Stimulated activated naive CD8-positive, alpha-beta T cell treated with anti-CD3 and anti-CD28 coated beads, Interleukin-15, amount 100 ng/mL, for 72 hours (primary cell): Measurements from ENCODE around the gene CHD3.
A peak's percentile ranks its signal among the peaks of the same experiment; 100 is the strongest.

Experiments used
- ATAC-seq: fragments of 150-1000 bp; cut with Tn5 transposase; 2 replicates; pipeline ENCODE4 v1.10.0; 2021; ENCODE audit warnings: mild to moderate bottlenecking, moderate library complexity
- DNase-seq, 2 donors: peaks; one replicate each; pipeline ENCODE4 v3.0.0; 2021 to 2022
- H3K27ac Mint-ChIP-seq, 2 donors: one replicate each; pipeline ENCODE4 v1.8.0; 2022; ENCODE audit warnings: mild to moderate bottlenecking in 2 of 2, mixed read lengths in 2 of 2, moderate library complexity in 2 of 2
- H3K27me3 Mint-ChIP-seq: one replicate; pipeline ENCODE4 v1.8.0; 2022; ENCODE audit warnings: mixed read lengths
- H3K4me1 Mint-ChIP-seq: one replicate; pipeline ENCODE4 v1.8.0; 2022; ENCODE audit warnings: mild to moderate bottlenecking, mixed read lengths
- H3K4me3 Mint-ChIP-seq, 2 donors: one replicate each; pipeline ENCODE4 v1.8.0; 2022; ENCODE audit warnings: mild to moderate bottlenecking in 2 of 2, mixed read lengths in 2 of 2, moderate library complexity in 1 of 2
- H3K9me3 Mint-ChIP-seq, 2 donors: one replicate each; pipeline ENCODE4 v1.8.0; 2022; ENCODE audit warnings: mixed read lengths in 2 of 2

CHD3 gene

GRCh38 chr17:7888184-7888920, at the start of gene CHD3:
Gene CHD3 (plus strand): TSS chr17:7888789. CDS start chr17:7889001, 212 bp downstream.
- peak within 1 kb of the TSS in 1 of 2 donors; percentile 24 for H3K4me3 Mint-ChIP-seq
- peaks cover 13% of the 10 kb centered on the region for H3K4me1 Mint-ChIP-seq
- H3K27me3 Mint-ChIP-seq, result no peaks in the 10 kb centered on the region
- DNase-seq, result peak; percentile 48 to 60
- H3K27ac Mint-ChIP-seq, result no peak within 1 kb of the TSS
- no peaks in the 10 kb centered on the region for H3K9me3 Mint-ChIP-seq
- peak; percentile 27 for ATAC-seq

- H3K9me3 Mint-ChIP-seq, result no peaks in the 10 kb centered on the region
- H3K27me3 Mint-ChIP-seq, result no peaks in the 10 kb centered on the region
- H3K4me3 Mint-ChIP-seq, result peak overlapping the region; percentile 95 to 96
- peaks cover 63% of the 10 kb centered on the region for H3K4me1 Mint-ChIP-seq
- H3K27ac Mint-ChIP-seq, result peak overlapping the region; percentile 100
- DNase-seq (peak; percentile 60 to 63), ATAC-seq (no peak)
Observed at GRCh38 chr17:7839190-7839875, 49.3 kb upstream of the CHD3 start.

- DNase-seq (peak; percentile 62 to 74), ATAC-seq (peak; percentile 8)
- H3K4me3 Mint-ChIP-seq, result peak overlapping the region; percentile 95 to 96
- no peaks in the 10 kb centered on the region for H3K27me3 Mint-ChIP-seq
- peaks cover 65% of the 10 kb centered on the region for H3K4me1 Mint-ChIP-seq
- no peaks in the 10 kb centered on the region for H3K9me3 Mint-ChIP-seq
- peak overlapping the region; percentile 100 for H3K27ac Mint-ChIP-seq
Observed at GRCh38 chr17:7839876-7840261, 48.7 kb upstream of the CHD3 start.

GRCh38 chr17:7840441-7840840, 48.1 kb upstream of the CHD3 start:
- no peak for ATAC-seq
- Mint-ChIP-seq H3K9me3 (no peaks in the 10 kb centered on the region), H3K27me3 (no peaks in the 10 kb centered on the region), H3K4me3 (peak overlapping the region; percentile 95 to 96), H3K4me1 (peaks cover 70% of the 10 kb centered on the region), H3K27ac (peak overlapping the region; percentile 35 to 56)
- no peak for DNase-seq

- H3K27ac Mint-ChIP-seq, result peak overlapping the region; percentile 82 to 92
Observed at GRCh38 chr17:7840875-7841274, 47.7 kb upstream of the CHD3 start.

GRCh38 chr17:7841396-7841914, 47.1 kb upstream of the CHD3 start:
- no peak for DNase-seq
- Mint-ChIP-seq H3K27ac (peak overlapping the region; percentile 82 to 98), H3K4me3 (peak overlapping the region; percentile 95 to 96), H3K9me3 (no peaks in the 10 kb centered on the region), H3K27me3 (no peaks in the 10 kb centered on the region), H3K4me1 (peaks cover 75% of the 10 kb centered on the region)
- ATAC-seq, result peak; percentile 55

More at GRCh38 chr17:7840875-7841274, 47.7 kb upstream of the CHD3 start:
- Mint-ChIP-seq H3K4me1 (peaks cover 75% of the 10 kb centered on the region), H3K9me3 (no peaks in the 10 kb centered on the region), H3K4me3 (peak overlapping the region; percentile 95 to 96), H3K27me3 (no peaks in the 10 kb centered on the region)
- ATAC-seq (no peak), DNase-seq (no peak)

- H3K27me3 Mint-ChIP-seq, result no peaks in the 10 kb centered on the region
Observed at GRCh38 chr17:7841915-7842379, 46.6 kb upstream of the CHD3 start.

GRCh38 chr17:7842380-7843256, 46.0 kb upstream of the CHD3 start:
- DNase-seq (peak; percentile 95 to 97), ATAC-seq (peak; percentile 57)
- Mint-ChIP-seq H3K27me3 (no peaks in the 10 kb centered on the region), H3K4me1 (peaks cover 75% of the 10 kb centered on the region), H3K4me3 (peak overlapping the region; percentile 95 to 96), H3K27ac (peak overlapping the region; percentile 95 to 98), H3K9me3 (no peaks in the 10 kb centered on the region)

More at GRCh38 chr17:7841915-7842379, 46.6 kb upstream of the CHD3 start:
- peak; percentile 89 for DNase-seq
- peak; percentile 21 for ATAC-seq
- Mint-ChIP-seq H3K4me3 (peak overlapping the region; percentile 95 to 96), H3K27ac (peak overlapping the region; percentile 95 to 98), H3K4me1 (peaks cover 75% of the 10 kb centered on the region), H3K9me3 (no peaks in the 10 kb centered on the region)

GRCh38 chr17:7843257-7843535, 45.4 kb upstream of the CHD3 start:
- Mint-ChIP-seq H3K9me3 (no peaks in the 10 kb centered on the region), H3K27ac (peak overlapping the region; percentile 95 to 98), H3K27me3 (no peaks in the 10 kb centered on the region), H3K4me1 (peaks cover 77% of the 10 kb centered on the region), H3K4me3 (peak overlapping the region; percentile 95 to 96)
- DNase-seq (peak; percentile 75 to 76), ATAC-seq (peak; percentile 4)

- Mint-ChIP-seq H3K4me1 (peaks cover 76% of the 10 kb centered on the region), H3K4me3 (peak overlapping the region; percentile 95 to 96), H3K27ac (peak overlapping the region; percentile 95 to 98), H3K9me3 (no peaks in the 10 kb centered on the region), H3K27me3 (no peaks in the 10 kb centered on the region)
- ATAC-seq (peak; percentile 35), DNase-seq (peak; percentile 88 to 90)
Observed at GRCh38 chr17:7843536-7844291, 44.9 kb upstream of the CHD3 start.

GRCh38 chr17:7844292-7845154, 44.1 kb upstream of the CHD3 start:
- ATAC-seq (peak; percentile 56), DNase-seq (peak; percentile 82 to 88)
- H3K27me3 Mint-ChIP-seq, result no peaks in the 10 kb centered on the region
- peak overlapping the region; percentile 95 to 96 for H3K4me3 Mint-ChIP-seq
- peak overlapping the region; percentile 95 to 98 for H3K27ac Mint-ChIP-seq
- no peaks in the 10 kb centered on the region for H3K9me3 Mint-ChIP-seq
- peaks cover 76% of the 10 kb centered on the region for H3K4me1 Mint-ChIP-seq

GRCh38 chr17:7845359-7846062, 43.1 kb upstream of the CHD3 start:
- peak overlapping the region; percentile 95 to 96 for H3K4me3 Mint-ChIP-seq
- no peak for ATAC-seq
- no peaks in the 10 kb centered on the region for H3K27me3 Mint-ChIP-seq
- peak overlapping the region in 1 of 2 donors; percentile 98 for H3K27ac Mint-ChIP-seq
- H3K4me1 Mint-ChIP-seq, result peaks cover 76% of the 10 kb centered on the region
- H3K9me3 Mint-ChIP-seq, result no peaks in the 10 kb centered on the region
- DNase-seq, result no peak

GRCh38 chr17:7846063-7846735, 42.4 kb upstream of the CHD3 start:
- Mint-ChIP-seq H3K4me3 (peak overlapping the region; percentile 57 to 68), H3K4me1 (peaks cover 76% of the 10 kb centered on the region), H3K27ac (no peak overlapping the region), H3K27me3 (no peaks in the 10 kb centered on the region), H3K9me3 (no peaks in the 10 kb centered on the region)
- no peak for DNase-seq
- ATAC-seq, result no peak
